ENCODE measurements around the gene G6PC3. TPM values are rescaled to one million over a fixed set of nuclear protein-coding genes. Genes with fewer than 3 reads are reported as not detected.

Gene G6PC3
- total RNA-seq, 1 experiment from 2014 or later, result 105 TPM

- H3K36me3 Mint-ChIP-seq (ENCODE audit: insufficient read depth in 1 of 3, low read depth in 3 of 3), result peaks cover 33 to 81% (median 68%) of the 10 kb centered on the region in 3 experiments; a peak in 6 of 7 replicates
- no peaks in the 10 kb centered on the region for H3K4me1 ChIP-seq (ENCODE audit: insufficient read depth, low read length)
- H2AK5ac ChIP-seq (ENCODE audit: insufficient read length, low read length), result no peak overlapping the region
- H4K20me1 ChIP-seq (ENCODE audit: control insufficient read depth, insufficient read depth, insufficient read length), result no peaks in the 10 kb centered on the region
- no peak overlapping the region for H2BK5ac ChIP-seq (ENCODE audit: insufficient read length, low read length)
- no peak overlapping the region for H3K56ac ChIP-seq (ENCODE audit: insufficient read length, low read depth, low read length)
- H2BK20ac ChIP-seq (ENCODE audit: low read depth, low read length, poor library complexity, severe bottlenecking), result no peak overlapping the region
- no peak overlapping the region for H3K23ac ChIP-seq (ENCODE audit: insufficient read length, low read depth, low read length)
- no peak overlapping the region for H3K4me2 ChIP-seq (ENCODE audit: insufficient read depth, insufficient read length, low read length)
- H3K9ac ChIP-seq (ENCODE audit: extremely low read depth, insufficient read length, low read length), result no peak overlapping the region
- H2AFZ ChIP-seq (ENCODE audit: low read length), result no peak overlapping the region
- no peak overlapping the region for H3K18ac ChIP-seq (ENCODE audit: insufficient read length, low read depth, low read length)
- no CpG with 5 or more reads among the region's 4 CpGs for WGBS (ENCODE audit: extremely low coverage, insufficient read length, low lambda C conversion rate)
- H3K4me3 Mint-ChIP-seq, result no peak overlapping the region
- H2BK120ac ChIP-seq (ENCODE audit: low read depth, low read length, poor library complexity, severe bottlenecking), result no peak overlapping the region
- H2BK12ac ChIP-seq (ENCODE audit: insufficient read length, low read depth, low read length), result no peak overlapping the region
- H3K23me2 ChIP-seq (ENCODE audit: insufficient read length, low read depth, low read length, poor library complexity, severe bottlenecking), result no peaks in the 10 kb centered on the region
- no peak overlapping the region for H3K14ac ChIP-seq (ENCODE audit: insufficient read depth, low read length)
- H3K79me2 ChIP-seq (ENCODE audit: insufficient read depth, low read length), result no peaks in the 10 kb centered on the region
- TF ChIP-seq CTCF (conservative IDR thresholded peaks at IDR 0.05), result no peak
- H3K9me3 Mint-ChIP-seq, result no peaks in the 10 kb centered on the region
- H3K9me3 ChIP-seq (ENCODE audit: control insufficient read depth, low read depth, low read length), result no peaks in the 10 kb centered on the region
- peak; percentile 24 for DNase-seq
- no peaks in the 10 kb centered on the region for H3K27me3 ChIP-seq (ENCODE audit: insufficient read depth, low read length)
- H4K8ac ChIP-seq (replicated peaks; ENCODE audit: insufficient read length, low read depth, low read length), result no peak overlapping the region
- H3K4me1 Mint-ChIP-seq, result peaks cover 3 to 15% of the 10 kb centered on the region in 2 experiments; a peak in 3 of 4 replicates
- peaks cover 1% of the 10 kb centered on the region for H3K27me3 Mint-ChIP-seq (ENCODE audit: low read depth)
- no peak overlapping the region for H2BK15ac ChIP-seq (ENCODE audit: low read depth, low read length)
- H3K4ac ChIP-seq (ENCODE audit: low read depth, low read length), result no peak overlapping the region
- H4K5ac ChIP-seq (ENCODE audit: insufficient read length, low read depth, low read length), result no peak overlapping the region
- H3K27ac Mint-ChIP-seq, result peak overlapping the region in 2 of 3 experiments; percentile 76 to 83; a peak in 4 of 7 replicates
- H3K27ac ChIP-seq (ENCODE audit: insufficient read length, low read depth, low read length), result no peak overlapping the region
- H3K79me1 ChIP-seq (ENCODE audit: insufficient read depth, low read depth, low read length, poor library complexity, severe bottlenecking), result no peaks in the 10 kb centered on the region
- no peak overlapping the region for H3T11ph ChIP-seq (ENCODE audit: low read length)
- H4K91ac ChIP-seq (ENCODE audit: insufficient read length, low read depth, low read length), result no peak overlapping the region
Measured at GRCh38 chr17:44077595-44077909, 7.0 kb downstream of the G6PC3 start.

Measured in H9 (cell line).